Loucy (cell line): ENCODE measurements around the gene TNNI3.

ENCODE experiments used
- EZH2phosphoT487 ChIP-seq: fragments of 200-600 bp; IDR thresholded peaks from 2 replicates; pipeline ENCODE4 v1.6.1; 2018; ENCODE audit warnings: antibody characterized with exemption, mild to moderate bottlenecking, moderate library complexity, borderline replicate concordance
- TF ChIP-seq, protein P1 (sequence below): fragments of 200-600 bp; sonication (generic); conservative IDR thresholded peaks from 2 replicates; pipeline ENCODE4 v1.5.1; 2014; ENCODE audit warnings: mild to moderate bottlenecking, antibody characterized with exemption, low read length

DNA sequence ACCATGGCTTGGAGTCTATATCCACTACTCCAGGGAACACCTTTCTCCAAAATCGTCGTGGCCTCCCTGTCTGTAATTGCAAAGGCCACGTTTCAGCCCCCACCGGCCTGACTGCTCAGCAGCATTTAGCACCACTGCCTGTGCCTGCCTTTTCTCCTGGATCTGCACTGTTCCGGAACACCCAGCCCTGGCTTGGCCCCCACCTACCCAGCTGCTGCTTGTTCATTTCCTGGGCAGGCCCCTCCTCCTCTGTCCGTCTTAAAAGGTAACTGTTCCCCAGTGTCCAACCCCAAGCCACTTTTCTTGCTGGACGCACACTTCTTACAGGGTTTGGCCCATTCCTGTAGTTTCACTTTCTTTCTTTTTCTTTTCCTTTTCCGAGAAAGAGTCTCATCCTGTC, 31.1 kb upstream of the TNNI3 start:
- TF ChIP-seq, protein P1, sequence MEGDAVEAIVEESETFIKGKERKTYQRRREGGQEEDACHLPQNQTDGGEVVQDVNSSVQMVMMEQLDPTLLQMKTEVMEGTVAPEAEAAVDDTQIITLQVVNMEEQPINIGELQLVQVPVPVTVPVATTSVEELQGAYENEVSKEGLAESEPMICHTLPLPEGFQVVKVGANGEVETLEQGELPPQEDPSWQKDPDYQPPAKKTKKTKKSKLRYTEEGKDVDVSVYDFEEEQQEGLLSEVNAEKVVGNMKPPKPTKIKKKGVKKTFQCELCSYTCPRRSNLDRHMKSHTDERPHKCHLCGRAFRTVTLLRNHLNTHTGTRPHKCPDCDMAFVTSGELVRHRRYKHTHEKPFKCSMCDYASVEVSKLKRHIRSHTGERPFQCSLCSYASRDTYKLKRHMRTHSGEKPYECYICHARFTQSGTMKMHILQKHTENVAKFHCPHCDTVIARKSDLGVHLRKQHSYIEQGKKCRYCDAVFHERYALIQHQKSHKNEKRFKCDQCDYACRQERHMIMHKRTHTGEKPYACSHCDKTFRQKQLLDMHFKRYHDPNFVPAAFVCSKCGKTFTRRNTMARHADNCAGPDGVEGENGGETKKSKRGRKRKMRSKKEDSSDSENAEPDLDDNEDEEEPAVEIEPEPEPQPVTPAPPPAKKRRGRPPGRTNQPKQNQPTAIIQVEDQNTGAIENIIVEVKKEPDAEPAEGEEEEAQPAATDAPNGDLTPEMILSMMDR = no peak
- no peak for TF ChIP-seq EZH2phosphoT487
